Astrocyte (in vitro differentiated cells and primary cell): ENCODE measurements around the gene NPAS3. TPM values are rescaled to one million over a fixed set of nuclear protein-coding genes. Genes with fewer than 3 reads are reported as not detected.

Experiments
- DNase-seq: peaks from one replicate; pipeline ENCODE4 v3.0.0-alpha.2; 2010; ENCODE audit warnings: low read depth
- FAIRE-seq: peaks from 2 replicates; lab custom pipeline; 2011; peaks lifted over from hg19 to GRCh38; lab: Jason Lieb, UNC
- H2AFZ ChIP-seq: 2 replicates; pipeline ENCODE4 v1.6.0; 2012; ENCODE audit warnings: low read depth, low read length, inconsistent platforms
- H3K27ac ChIP-seq: 2 replicates; pipeline ENCODE4 v1.5.1; 2011; ENCODE audit warnings: low read depth, low read length, inconsistent platforms
- H3K27me3 ChIP-seq: 2 replicates; pipeline ENCODE4 v1.6.0; 2011; ENCODE audit warnings: low read length, inconsistent platforms; ENCODE audit not compliant: insufficient read depth
- H3K36me3 ChIP-seq: 2 replicates; pipeline ENCODE4 v1.5.1; 2011; ENCODE audit warnings: low read length, inconsistent platforms; ENCODE audit not compliant: insufficient read depth
- H3K4me1 ChIP-seq: 2 replicates; pipeline ENCODE4 v1.5.1; 2011; ENCODE audit warnings: low read length, inconsistent platforms; ENCODE audit not compliant: insufficient read depth
- H3K4me2 ChIP-seq: 2 replicates; pipeline ENCODE4 v1.6.0; 2012; ENCODE audit warnings: low read length, inconsistent platforms
- H3K4me3 ChIP-seq: 2 replicates; pipeline ENCODE4 v1.5.1; 2011; ENCODE audit warnings: low read depth, mild to moderate bottlenecking, low read length, inconsistent platforms; ENCODE audit not compliant: insufficient read depth
- H3K79me2 ChIP-seq: 2 replicates; pipeline ENCODE4 v1.6.0; 2012; ENCODE audit warnings: mild to moderate bottlenecking, low read length, inconsistent platforms; ENCODE audit not compliant: insufficient read depth
- H3K9ac ChIP-seq: 2 replicates; pipeline ENCODE4 v1.6.0; 2012; ENCODE audit warnings: mild to moderate bottlenecking, low read length, inconsistent platforms
- H3K9me3 ChIP-seq: 2 replicates; pipeline ENCODE4 v1.5.1; 2012; ENCODE audit warnings: low read depth, mild to moderate bottlenecking, low read length, inconsistent platforms; ENCODE audit not compliant: insufficient read depth
- H4K20me1 ChIP-seq: 2 replicates; pipeline ENCODE4 v1.6.0; 2012; ENCODE audit warnings: low read length, inconsistent platforms; ENCODE audit not compliant: insufficient read depth
- H3K27ac Mint-ChIP-seq: one replicate; pipeline ENCODE4 v1.8.0; 2021; ENCODE audit warnings: mild to moderate bottlenecking, mixed read lengths; ENCODE audit not compliant: unreplicated experiment
- H3K27me3 Mint-ChIP-seq: one replicate; pipeline ENCODE4 v1.8.0; 2021; ENCODE audit warnings: low read depth, mixed read lengths; ENCODE audit not compliant: unreplicated experiment
- H3K36me3 Mint-ChIP-seq: one replicate; pipeline ENCODE4 v1.8.0; 2021; ENCODE audit warnings: low read depth, mixed read lengths; ENCODE audit not compliant: unreplicated experiment
- H3K4me1 Mint-ChIP-seq: one replicate; pipeline ENCODE4 v1.8.0; 2021; ENCODE audit warnings: low read depth, mixed read lengths; ENCODE audit not compliant: unreplicated experiment
- H3K4me3 Mint-ChIP-seq: one replicate; pipeline ENCODE4 v1.8.0; 2021; ENCODE audit warnings: mild to moderate bottlenecking, moderate library complexity, mixed read lengths; ENCODE audit not compliant: unreplicated experiment
- H3K9me3 Mint-ChIP-seq: one replicate; pipeline ENCODE4 v1.8.0; 2021; ENCODE audit warnings: mild to moderate bottlenecking, mixed read lengths; ENCODE audit not compliant: unreplicated experiment
- CTCF ChIP-seq: IDR thresholded peaks from 2 replicates; pipeline ENCODE4 v1.5.1; 2011; ENCODE audit warnings: low read depth, mild to moderate bottlenecking, inconsistent platforms, low read length, moderate library complexity; ENCODE audit not compliant: insufficient read depth
- EZH2 ChIP-seq: IDR thresholded peaks from 2 replicates; pipeline ENCODE4 v1.6.1; 2012; ENCODE audit warnings: mild to moderate bottlenecking, low read length, inconsistent platforms; ENCODE audit not compliant: insufficient read depth
- total RNA-seq: library from RNA; stranded (reverse); gene quantifications from 2 replicates; pipeline ENCODE4 v1.2.1, GENCODE V29; 2021

The NPAS3 gene
- total RNA-seq, 1 donor from 2014 or later, result 2.6 TPM

- no peak overlapping the region for H3K4me3 ChIP-seq
- no peak overlapping the region for H3K27ac ChIP-seq
- H3K27me3 ChIP-seq, result no peaks in the 10 kb centered on the region
- no peak overlapping the region for H2AFZ ChIP-seq
- H3K9ac ChIP-seq, result no peak overlapping the region
- no peaks in the 10 kb centered on the region for H3K9me3 ChIP-seq
- H3K36me3 ChIP-seq, result no peaks in the 10 kb centered on the region
- peaks cover 11% of the 10 kb centered on the region for H3K4me1 Mint-ChIP-seq
- H3K79me2 ChIP-seq, result no peaks in the 10 kb centered on the region
- H3K9me3 Mint-ChIP-seq, result peaks cover 5% of the 10 kb centered on the region
- H3K27ac Mint-ChIP-seq, result no peak overlapping the region
- DNase-seq (no peak), FAIRE-seq (no peak)
- no peak overlapping the region for H3K4me2 ChIP-seq
- peaks cover 2% of the 10 kb centered on the region for H3K27me3 Mint-ChIP-seq
- H4K20me1 ChIP-seq, result no peaks in the 10 kb centered on the region
- H3K36me3 Mint-ChIP-seq, result no peaks in the 10 kb centered on the region
- TF ChIP-seq CTCF (no peak), EZH2 (no peak)
- no peak overlapping the region for H3K4me3 Mint-ChIP-seq
- H3K4me1 ChIP-seq, result no peaks in the 10 kb centered on the region
Observed at GRCh38 chr14:32914391-32914790, 24.3 kb upstream of the NPAS3 start.

GRCh38 chr14:32920696-32921276 lies 17.9 kb upstream of the NPAS3 start:
- Mint-ChIP-seq H3K36me3 (no peaks in the 10 kb centered on the region), H3K27me3 (peaks cover 9% of the 10 kb centered on the region), H3K4me1 (no peaks in the 10 kb centered on the region), H3K9me3 (peaks cover 2% of the 10 kb centered on the region), H3K27ac (no peak overlapping the region), H3K4me3 (no peak overlapping the region)
- no peak for FAIRE-seq
- H4K20me1 ChIP-seq, result no peaks in the 10 kb centered on the region
- H3K27ac ChIP-seq, result no peak overlapping the region
- no peak overlapping the region for H3K4me2 ChIP-seq
- no peaks in the 10 kb centered on the region for H3K4me1 ChIP-seq
- H3K9me3 ChIP-seq, result no peaks in the 10 kb centered on the region
- no peak overlapping the region for H2AFZ ChIP-seq
- no peak for DNase-seq
- no peak for TF ChIP-seq EZH2
- TF ChIP-seq CTCF, result no peak
- H3K79me2 ChIP-seq, result no peaks in the 10 kb centered on the region
- H3K4me3 ChIP-seq, result no peak overlapping the region
- no peaks in the 10 kb centered on the region for H3K27me3 ChIP-seq
- no peaks in the 10 kb centered on the region for H3K36me3 ChIP-seq
- H3K9ac ChIP-seq, result no peak overlapping the region

GRCh38 chr14:32925439-32925838 lies 13.2 kb upstream of the NPAS3 start:
- no peak for TF ChIP-seq CTCF
- no peak for TF ChIP-seq EZH2
- Mint-ChIP-seq H3K4me3 (no peak overlapping the region), H3K36me3 (no peaks in the 10 kb centered on the region), H3K27me3 (peaks cover 3% of the 10 kb centered on the region), H3K4me1 (no peaks in the 10 kb centered on the region), H3K27ac (no peak overlapping the region), H3K9me3 (no peaks in the 10 kb centered on the region)
- no peaks in the 10 kb centered on the region for H3K79me2 ChIP-seq
- H4K20me1 ChIP-seq, result no peaks in the 10 kb centered on the region
- no peak for DNase-seq
- H3K4me1 ChIP-seq, result no peaks in the 10 kb centered on the region
- H3K4me2 ChIP-seq, result no peak overlapping the region
- H3K9me3 ChIP-seq, result no peaks in the 10 kb centered on the region
- H2AFZ ChIP-seq, result no peak overlapping the region
- no peak overlapping the region for H3K9ac ChIP-seq
- no peaks in the 10 kb centered on the region for H3K36me3 ChIP-seq
- H3K27ac ChIP-seq, result no peak overlapping the region
- no peaks in the 10 kb centered on the region for H3K27me3 ChIP-seq
- H3K4me3 ChIP-seq, result no peak overlapping the region
- FAIRE-seq, result no peak
